ENCODE results near the gene U2SURP. TPM values are rescaled to one million over a fixed set of nuclear protein-coding genes. Genes with fewer than 3 reads are reported as not detected.

Gene U2SURP
- total RNA-seq, 1 experiment from 2014 or later: 168 TPM

DNA sequence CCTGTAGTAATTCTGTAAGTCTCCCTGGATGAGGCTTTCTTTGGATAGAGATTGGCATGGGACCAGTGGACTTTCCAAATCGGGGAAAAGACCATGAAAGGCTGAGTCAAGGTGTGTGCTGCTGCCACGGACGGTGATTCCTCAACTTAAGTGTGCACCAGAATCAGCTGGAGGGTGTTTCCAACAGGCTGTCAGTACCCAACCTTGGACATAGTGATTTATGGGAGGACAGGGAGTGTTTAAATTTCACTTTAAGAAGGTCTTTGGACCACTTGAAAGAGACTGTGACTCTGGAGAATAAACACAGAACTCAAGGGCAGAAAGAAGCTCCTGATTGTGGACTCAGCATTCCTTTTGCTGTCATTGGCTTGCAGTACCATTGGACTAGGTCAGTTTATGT, 97.8 kb downstream of the U2SURP start:
- TF ChIP-seq, protein P1, sequence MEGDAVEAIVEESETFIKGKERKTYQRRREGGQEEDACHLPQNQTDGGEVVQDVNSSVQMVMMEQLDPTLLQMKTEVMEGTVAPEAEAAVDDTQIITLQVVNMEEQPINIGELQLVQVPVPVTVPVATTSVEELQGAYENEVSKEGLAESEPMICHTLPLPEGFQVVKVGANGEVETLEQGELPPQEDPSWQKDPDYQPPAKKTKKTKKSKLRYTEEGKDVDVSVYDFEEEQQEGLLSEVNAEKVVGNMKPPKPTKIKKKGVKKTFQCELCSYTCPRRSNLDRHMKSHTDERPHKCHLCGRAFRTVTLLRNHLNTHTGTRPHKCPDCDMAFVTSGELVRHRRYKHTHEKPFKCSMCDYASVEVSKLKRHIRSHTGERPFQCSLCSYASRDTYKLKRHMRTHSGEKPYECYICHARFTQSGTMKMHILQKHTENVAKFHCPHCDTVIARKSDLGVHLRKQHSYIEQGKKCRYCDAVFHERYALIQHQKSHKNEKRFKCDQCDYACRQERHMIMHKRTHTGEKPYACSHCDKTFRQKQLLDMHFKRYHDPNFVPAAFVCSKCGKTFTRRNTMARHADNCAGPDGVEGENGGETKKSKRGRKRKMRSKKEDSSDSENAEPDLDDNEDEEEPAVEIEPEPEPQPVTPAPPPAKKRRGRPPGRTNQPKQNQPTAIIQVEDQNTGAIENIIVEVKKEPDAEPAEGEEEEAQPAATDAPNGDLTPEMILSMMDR (conservative IDR thresholded peaks at IDR 0.05): no peak
- no peak overlapping the region for H3T11ph ChIP-seq (ENCODE audit: low read length)
- no peak for DNase-seq
- H2AK5ac ChIP-seq (ENCODE audit: insufficient read length, low read length): no peak overlapping the region
- H3K79me1 ChIP-seq (ENCODE audit: insufficient read depth, low read depth, low read length, poor library complexity, severe bottlenecking): no peaks in the 10 kb centered on the region
- H3K23me2 ChIP-seq (ENCODE audit: insufficient read length, low read depth, low read length, poor library complexity, severe bottlenecking): no peaks in the 10 kb centered on the region
- no CpG with 5 or more reads among the region's 3 CpGs for WGBS (ENCODE audit: extremely low coverage, insufficient read length, low lambda C conversion rate)
- H3K27ac Mint-ChIP-seq: no peak overlapping the region
- no peak overlapping the region for H3K18ac ChIP-seq (ENCODE audit: insufficient read length, low read depth, low read length)
- H3K27me3 ChIP-seq (ENCODE audit: insufficient read depth, low read length): no peaks in the 10 kb centered on the region
- peaks cover 8 to 19% of the 10 kb centered on the region in 2 experiments; a peak in 4 of 5 replicates for H3K9me3 Mint-ChIP-seq
- H3K4me1 ChIP-seq (ENCODE audit: insufficient read depth, low read length): no peaks in the 10 kb centered on the region
- no peaks in the 10 kb centered on the region for H3K79me2 ChIP-seq (ENCODE audit: insufficient read depth, low read length)
- H3K27ac ChIP-seq (ENCODE audit: insufficient read length, low read depth, low read length): no peak overlapping the region
- no peak overlapping the region for H2BK12ac ChIP-seq (ENCODE audit: insufficient read length, low read depth, low read length)
- H3K36me3 Mint-ChIP-seq (ENCODE audit: insufficient read depth in 1 of 3, low read depth in 3 of 3): peaks cover 0 to 14% (median 5%) of the 10 kb centered on the region in 3 experiments; a peak in 6 of 7 replicates
- H2AFZ ChIP-seq (ENCODE audit: low read length): no peak overlapping the region
- no peak overlapping the region for H2BK120ac ChIP-seq (ENCODE audit: low read depth, low read length, poor library complexity, severe bottlenecking)
- H3K4me3 Mint-ChIP-seq: no peak overlapping the region
- no peak overlapping the region for H3K9ac ChIP-seq (ENCODE audit: extremely low read depth, insufficient read length, low read length)
- H4K5ac ChIP-seq (ENCODE audit: insufficient read length, low read depth, low read length): no peak overlapping the region
- H2BK5ac ChIP-seq (ENCODE audit: insufficient read length, low read length): no peak overlapping the region
- no peak overlapping the region for H4K8ac ChIP-seq (replicated peaks; ENCODE audit: insufficient read length, low read depth, low read length)
- H4K91ac ChIP-seq (ENCODE audit: insufficient read length, low read depth, low read length): no peak overlapping the region
- no peak overlapping the region for H2BK20ac ChIP-seq (ENCODE audit: low read depth, low read length, poor library complexity, severe bottlenecking)
- no peaks in the 10 kb centered on the region for H3K9me3 ChIP-seq (ENCODE audit: control insufficient read depth, low read depth, low read length)
- H3K23ac ChIP-seq (ENCODE audit: insufficient read length, low read depth, low read length): no peak overlapping the region
- no peak overlapping the region for H3K14ac ChIP-seq (ENCODE audit: insufficient read depth, low read length)
- H3K4me1 Mint-ChIP-seq: peaks cover 0 to 7% of the 10 kb centered on the region in 2 experiments; a peak in 2 of 4 replicates
- no peaks in the 10 kb centered on the region for H4K20me1 ChIP-seq (ENCODE audit: control insufficient read depth, insufficient read depth, insufficient read length)
- no peak overlapping the region for H3K56ac ChIP-seq (ENCODE audit: insufficient read length, low read depth, low read length)
- no peak overlapping the region for H2BK15ac ChIP-seq (ENCODE audit: low read depth, low read length)
- no peaks in the 10 kb centered on the region for H3K27me3 Mint-ChIP-seq (ENCODE audit: low read depth)
- H3K4me2 ChIP-seq (ENCODE audit: insufficient read depth, insufficient read length, low read length): no peak overlapping the region
- no peak overlapping the region for H3K4ac ChIP-seq (ENCODE audit: low read depth, low read length)

Data from H9 (cell line).